ENCODE measurements around the gene IFT27.

GRCh38 chr22:36729321-36729720, 46.6 kb downstream of the IFT27 start:
- TF ChIP-seq CTCF (conservative IDR thresholded peaks at IDR 0.05) (no peak), EZH2 (IDR thresholded peaks at IDR 0.05; ENCODE audit: low read depth) (no peak)
